ENCODE measurements around the gene COL23A1.

The COL23A1 gene

DNA sequence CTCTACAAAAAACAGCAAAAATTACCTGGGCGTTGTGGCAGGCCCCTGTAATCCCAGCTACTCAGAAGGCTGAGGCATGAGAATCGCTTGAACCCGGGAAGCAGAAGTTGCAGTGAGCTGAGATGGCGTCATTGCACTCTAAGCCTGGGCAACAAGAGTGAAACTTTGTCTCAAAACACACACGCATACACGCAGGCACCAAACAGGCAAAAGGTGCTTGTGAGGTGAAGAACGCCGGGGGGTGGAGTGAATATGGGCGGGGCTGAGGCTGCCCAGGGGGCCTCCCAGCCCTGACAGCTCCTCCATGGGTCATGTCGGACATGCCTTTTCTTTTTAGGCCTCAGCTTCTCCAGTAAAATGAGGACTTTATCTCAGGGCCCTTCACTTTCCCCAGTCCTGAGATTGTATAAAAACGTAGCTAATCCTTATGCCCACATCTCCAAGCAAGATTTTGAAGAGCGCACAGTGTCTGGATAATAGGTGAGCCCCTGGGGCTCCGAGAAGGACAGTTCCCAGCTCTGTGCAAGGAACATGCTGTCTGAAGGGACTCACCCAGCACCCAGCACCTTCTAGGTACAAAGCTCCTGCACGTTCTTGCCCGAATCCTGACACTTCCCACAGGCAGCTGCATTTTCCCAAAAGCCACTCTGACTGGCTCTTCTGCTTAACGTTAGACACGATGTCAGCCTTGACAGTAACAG lies 168.3 kb downstream of the COL23A1 start:
- in situ Hi-C loops (cut with MboI; ENCODE audit: low sequenced_read_pairs, unreplicated experiment) = no loop called here
- TF ChIP-seq CTCF (IDR thresholded peaks at IDR 0.05; ENCODE audit: borderline replicate concordance, control extremely low read depth, extremely low read depth, insufficient read depth, missing control alignments) = no peak
- DNase-seq (ENCODE audit: low spot score) = no peak

DNA sequence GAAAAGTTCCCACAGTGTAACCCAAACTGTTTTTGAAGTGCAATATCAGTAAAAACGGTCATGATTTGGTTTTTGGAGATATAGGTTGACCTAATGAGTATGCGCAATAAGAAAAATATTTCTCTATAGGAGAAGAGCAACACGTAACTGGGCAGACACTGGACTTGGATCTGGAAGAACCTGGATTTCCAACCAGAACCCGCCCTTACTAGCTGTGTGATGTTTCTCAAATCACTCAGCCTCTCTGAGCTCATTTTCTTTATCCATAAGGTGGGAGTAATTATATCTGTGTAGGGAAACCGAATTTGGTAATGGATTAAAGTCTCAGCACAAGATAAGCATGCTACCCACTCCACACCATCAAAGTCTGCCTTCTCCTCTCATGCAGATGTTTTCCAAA lies 169.1 kb downstream of the COL23A1 start:
- no peak for DNase-seq (ENCODE audit: low spot score)
- TF ChIP-seq CTCF (IDR thresholded peaks at IDR 0.05; ENCODE audit: borderline replicate concordance, control extremely low read depth, extremely low read depth, insufficient read depth, missing control alignments) = no peak
- in situ Hi-C loops (cut with MboI; ENCODE audit: low sequenced_read_pairs, unreplicated experiment) = no loop called here

DNA sequence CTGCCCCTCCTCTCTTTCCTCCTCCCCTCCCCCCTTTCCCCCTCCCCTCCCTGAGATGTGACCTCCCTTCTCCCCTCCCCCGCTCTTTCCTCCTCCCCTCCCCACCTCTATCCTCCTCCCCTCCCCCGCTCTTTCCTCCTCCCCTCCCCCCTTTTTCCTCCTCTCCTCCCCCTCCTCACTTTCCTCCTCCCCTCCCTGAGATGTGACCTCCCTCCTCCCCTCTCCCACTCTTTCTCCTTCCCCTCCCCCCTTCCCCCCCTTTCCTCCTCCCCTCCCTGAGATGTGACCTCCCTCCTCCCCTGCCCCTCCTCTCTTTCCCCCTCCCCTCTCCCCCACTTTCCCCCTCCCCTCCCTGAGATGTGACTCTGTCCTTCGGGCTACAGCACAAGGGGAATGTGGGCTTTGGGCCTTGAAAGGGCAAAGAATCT lies 169.8 kb downstream of the COL23A1 start:
- no peak for TF ChIP-seq CTCF (IDR thresholded peaks at IDR 0.05; ENCODE audit: borderline replicate concordance, control extremely low read depth, extremely low read depth, insufficient read depth, missing control alignments)
- in situ Hi-C loops (cut with MboI; ENCODE audit: low sequenced_read_pairs, unreplicated experiment) = no loop called here
- no peak for DNase-seq (ENCODE audit: low spot score)

GRCh38 chr5:178419651-178420050 lies 170.5 kb downstream of the COL23A1 start:
- TF ChIP-seq CTCF (IDR thresholded peaks at IDR 0.05; ENCODE audit: borderline replicate concordance, control extremely low read depth, extremely low read depth, insufficient read depth, missing control alignments) = no peak
- no peak for DNase-seq (ENCODE audit: low spot score)
- in situ Hi-C loops (cut with MboI; ENCODE audit: low sequenced_read_pairs, unreplicated experiment) = no loop called here

- no peak for DNase-seq (ENCODE audit: low spot score)
- no peak for TF ChIP-seq CTCF (IDR thresholded peaks at IDR 0.05; ENCODE audit: borderline replicate concordance, control extremely low read depth, extremely low read depth, insufficient read depth, missing control alignments)
- in situ Hi-C loops (cut with MboI; ENCODE audit: low sequenced_read_pairs, unreplicated experiment) = no loop called here
These were observed 171.0 kb downstream of the COL23A1 start for GRCh38 chr5:178419196-178419595.

DNA sequence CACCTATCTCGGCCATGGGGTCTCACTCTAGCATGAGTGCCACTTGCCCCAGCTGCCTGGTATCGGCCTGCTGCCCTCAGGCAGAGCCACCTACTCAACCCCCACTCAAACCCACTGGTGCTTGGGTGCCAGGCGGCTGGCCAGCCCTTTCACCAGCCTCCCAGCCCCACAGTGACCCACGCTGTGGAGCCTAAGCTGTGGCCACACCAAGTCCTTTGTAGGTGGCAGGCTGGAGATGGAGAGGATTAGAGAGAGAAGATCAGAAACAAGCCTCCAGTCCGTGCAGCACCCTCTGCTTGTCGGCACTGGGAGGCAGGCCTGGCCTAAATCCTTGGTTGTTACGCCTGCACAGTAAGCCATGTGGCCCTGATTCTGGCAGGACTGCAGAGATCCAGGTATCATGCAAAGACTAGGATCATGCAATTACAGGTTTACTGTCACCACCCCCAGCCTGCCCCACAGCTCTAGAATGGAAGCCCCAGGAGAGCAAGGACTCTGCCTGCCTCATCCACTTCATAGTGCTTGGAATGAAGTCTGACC lies 171.7 kb downstream of the COL23A1 start:
- in situ Hi-C loops (cut with MboI; ENCODE audit: low sequenced_read_pairs, unreplicated experiment) = no loop called here
- DNase-seq (ENCODE audit: low spot score) = no peak
- no peak for TF ChIP-seq CTCF (IDR thresholded peaks at IDR 0.05; ENCODE audit: borderline replicate concordance, control extremely low read depth, extremely low read depth, insufficient read depth, missing control alignments)
